Right ventricle myocardium inferior (tissue), 1 donor: ENCODE measurements around the gene RSPH3. TPM values are rescaled to one million over a fixed set of nuclear protein-coding genes. Genes with fewer than 3 reads are reported as not detected.
A peak's percentile ranks its signal among the peaks of the same experiment; 100 is the strongest.
"Not testable (repeated sequence)": the region's sequence is repeated elsewhere in the genome, so short reads cannot be mapped to it uniquely, and the experiment has no call there.

Experiments used
- ATAC-seq: fragments of 200-7000 bp; cut with Tn5 transposase; one replicate; pipeline ENCODE4 v1.9.1; 2020; ENCODE audit warnings: mild to moderate bottlenecking, moderate library complexity
- DNase-seq: peaks from one replicate; pipeline ENCODE4 v3.0.0; 2021; ENCODE audit errors: missing footprints
- intact Hi-C: fragments of 100-400 bp; cut with DNase I; formaldehyde crosslinking; loops from one replicate; pipeline ENCODE4 v1.11.0; 2022
- total RNA-seq: library from RNA; stranded (reverse); fragmentation: NEBNext Ultra II Directional; extraction: Animal tissue kit (Norgen Biotek cat#: 25700); gene quantifications from one replicate; pipeline ENCODE4 v1.2.1, GENCODE V29; 2021
- donor health status: DM: no; HTN: yes; CAD: no; lungs with severe emphysema.

RSPH3 gene
- total RNA-seq, 1 donor from 2014 or later: 10.6 TPM

DNA sequence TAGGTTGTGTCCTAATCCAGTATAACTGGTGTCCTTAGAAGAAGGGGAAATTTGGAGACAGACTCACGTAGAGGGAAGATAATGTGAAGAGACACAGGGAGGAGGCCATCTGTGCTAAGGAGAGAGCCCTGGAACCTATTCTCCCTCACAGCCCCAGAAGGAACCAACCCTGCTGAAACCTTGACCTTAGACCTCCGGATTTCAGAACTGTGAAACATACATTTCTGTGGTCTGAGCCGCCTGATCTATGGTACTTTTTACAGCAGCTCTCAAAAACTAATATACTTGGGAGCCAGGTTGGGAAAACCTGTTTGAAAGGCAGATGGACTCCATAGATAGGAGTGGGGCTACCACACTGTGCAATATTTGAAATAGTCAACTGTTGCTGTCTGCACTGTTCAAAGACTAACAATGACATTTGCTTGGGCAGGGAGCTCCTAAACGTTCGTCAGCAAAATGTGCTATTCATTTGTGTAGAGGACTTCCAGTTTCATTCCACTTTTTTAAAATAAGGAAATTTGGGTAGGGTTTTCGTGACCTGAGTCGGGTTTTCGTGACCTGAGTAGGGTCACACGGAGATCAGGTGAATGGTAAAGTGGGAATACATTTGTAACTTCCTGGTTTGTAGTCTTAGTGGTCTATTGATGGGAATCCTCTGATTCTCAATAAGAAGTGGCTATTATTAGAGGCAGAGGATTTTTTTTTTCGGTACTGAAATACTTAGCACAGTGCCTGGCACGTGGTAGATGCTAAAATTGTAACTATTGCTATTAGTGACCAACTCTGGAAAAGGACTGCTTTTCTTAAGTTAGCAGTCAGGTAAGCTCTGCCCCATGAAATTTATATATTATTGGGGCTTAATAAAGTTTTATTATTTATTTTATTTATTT lies 33.4 kb upstream of the RSPH3 start:
- ATAC-seq: no peak
- no peak for DNase-seq
- intact Hi-C loops: no loop called here

DNA sequence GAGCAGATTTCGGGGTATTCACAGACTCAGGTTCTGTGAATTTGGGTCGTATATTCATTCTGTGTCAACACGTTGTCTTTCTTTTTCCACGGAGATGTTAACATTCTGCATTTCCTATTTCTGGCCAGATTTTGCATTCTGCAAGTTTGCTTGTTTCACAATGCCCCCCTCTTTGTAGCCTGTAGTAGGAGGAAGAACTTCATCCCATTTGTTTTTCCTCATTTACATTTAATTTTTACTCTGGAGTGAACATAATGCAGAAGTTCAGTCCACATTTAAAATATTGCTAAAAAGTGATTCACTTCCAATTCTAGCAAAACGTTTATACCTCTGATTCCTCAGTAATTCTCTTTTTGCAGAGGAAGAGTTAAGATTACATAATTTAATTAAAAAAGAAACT lies 31.8 kb upstream of the RSPH3 start:
- DNase-seq (no peak), ATAC-seq (no peak)
- intact Hi-C loops: no loop called here

DNA sequence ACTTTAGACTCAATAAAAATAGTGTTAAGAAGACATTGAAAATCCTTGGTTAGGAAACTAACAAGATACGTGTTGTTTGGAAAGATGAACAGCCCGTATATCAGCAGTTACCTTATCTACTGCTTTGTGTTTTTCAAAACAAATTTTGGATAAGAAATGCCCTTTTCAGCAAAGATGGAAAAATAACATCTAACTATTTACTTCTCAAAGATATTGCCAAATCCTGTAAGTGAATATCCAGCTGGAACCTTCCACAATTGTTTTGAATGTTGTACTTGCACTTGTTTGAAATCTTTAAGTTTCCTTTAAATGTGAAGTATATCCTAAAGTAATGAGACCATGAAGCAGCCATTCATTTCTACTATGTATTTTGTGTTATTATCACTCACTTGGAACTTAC lies 30.2 kb upstream of the RSPH3 start:
- ATAC-seq (no peak), DNase-seq (no peak)
- intact Hi-C loops: no loop called here

DNA sequence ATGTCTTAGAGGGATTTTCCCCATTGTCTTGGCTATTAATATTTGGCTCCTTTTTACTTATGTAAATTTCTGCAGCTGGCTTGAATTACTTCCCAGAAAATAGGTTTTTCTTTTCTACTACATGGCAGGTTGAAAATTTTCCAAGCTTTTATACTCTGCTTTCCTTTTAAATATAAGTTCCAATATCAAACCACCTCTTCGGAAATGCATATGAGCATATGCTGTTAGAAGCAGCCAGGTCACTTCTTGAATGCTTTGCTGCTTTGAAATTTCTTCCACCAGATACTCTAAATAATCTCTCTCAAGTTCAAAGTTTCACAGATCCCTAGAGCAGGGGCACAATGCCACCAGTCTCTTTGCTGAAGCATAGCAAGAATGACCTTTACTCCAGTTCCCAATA lies 25.2 kb upstream of the RSPH3 start:
- DNase-seq, intact Hi-C loops, ATAC-seq: not testable (repeated sequence)

DNA sequence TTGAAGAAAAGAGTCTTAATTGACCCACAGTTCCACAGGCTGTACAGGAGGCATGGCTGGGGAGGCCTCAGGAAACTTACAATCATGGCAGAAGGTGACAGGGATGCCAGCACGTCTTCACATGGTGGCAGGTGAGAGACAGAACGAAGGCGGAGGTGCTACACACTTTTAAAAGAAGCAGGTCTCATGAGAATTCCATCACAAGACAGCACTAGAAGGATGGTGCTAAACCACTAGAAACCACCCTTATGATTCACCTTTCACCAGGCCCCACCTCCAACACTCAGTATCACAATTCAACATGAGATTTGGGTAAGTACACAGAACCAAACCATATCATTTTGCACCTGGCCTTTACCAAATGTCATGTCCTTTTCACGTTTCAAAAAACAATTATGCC lies 23.9 kb upstream of the RSPH3 start:
- DNase-seq: no peak
- intact Hi-C loops: no loop called here
- no peak for ATAC-seq

DNA sequence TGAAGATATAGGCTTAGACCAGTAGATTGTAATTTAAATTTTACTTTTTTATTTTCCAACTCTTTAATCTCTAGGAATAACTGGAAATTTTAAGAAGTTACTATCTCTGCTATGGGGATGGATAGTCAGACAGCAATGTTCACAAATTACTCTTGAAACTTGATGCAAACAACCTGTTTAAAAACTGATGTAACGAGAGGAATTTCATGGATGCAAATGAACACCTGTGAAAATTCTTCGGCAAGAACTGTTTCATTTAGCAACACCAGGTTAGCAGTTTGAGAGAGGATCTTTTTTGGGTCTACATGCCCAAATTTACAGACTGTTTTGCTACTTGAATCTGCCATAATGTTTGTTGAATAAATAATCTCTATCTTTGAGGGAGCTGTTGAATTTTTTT lies 20.0 kb upstream of the RSPH3 start:
- ATAC-seq: no peak
- intact Hi-C loops: no loop called here
- DNase-seq: no peak

DNA sequence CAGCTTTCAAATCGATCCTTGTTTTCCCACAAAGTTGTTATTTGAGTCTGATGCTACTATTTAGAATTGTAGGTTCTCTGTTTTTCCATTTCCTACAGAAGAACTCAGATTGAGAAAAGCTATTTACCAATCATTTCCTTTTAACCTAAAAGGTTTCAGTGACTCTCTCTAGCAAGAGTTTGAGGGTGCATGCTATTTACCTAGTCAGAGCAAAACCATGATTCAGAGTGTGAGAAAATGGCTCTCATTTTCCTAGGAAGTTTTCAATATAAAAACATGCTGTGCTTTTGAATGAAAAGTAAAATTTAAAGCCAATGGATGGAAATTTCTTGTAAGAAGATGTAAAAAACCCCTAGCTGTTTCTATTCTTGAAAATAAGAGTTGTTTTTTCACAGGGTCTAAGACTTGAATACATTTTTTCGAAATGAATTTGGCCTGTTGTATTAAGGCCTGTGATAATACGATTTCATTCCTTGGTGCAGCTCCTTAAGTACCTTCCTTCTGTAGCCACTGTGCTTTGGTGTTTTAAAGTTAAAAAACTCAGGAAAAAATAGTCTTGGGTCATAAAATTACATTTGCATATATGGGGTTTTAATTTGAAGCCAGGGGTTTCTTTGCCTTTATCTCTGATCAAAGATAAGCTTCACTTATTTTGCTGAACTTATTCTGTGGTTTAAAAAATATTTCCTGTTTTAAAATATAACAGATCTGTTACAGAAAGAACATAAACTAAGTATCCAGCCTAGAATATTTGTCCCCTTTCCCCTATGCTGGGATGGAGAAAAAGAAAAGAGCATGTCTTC lies 18.0 kb upstream of the RSPH3 start:
- intact Hi-C loops: no loop called here
- ATAC-seq: no peak
- no peak for DNase-seq

DNA sequence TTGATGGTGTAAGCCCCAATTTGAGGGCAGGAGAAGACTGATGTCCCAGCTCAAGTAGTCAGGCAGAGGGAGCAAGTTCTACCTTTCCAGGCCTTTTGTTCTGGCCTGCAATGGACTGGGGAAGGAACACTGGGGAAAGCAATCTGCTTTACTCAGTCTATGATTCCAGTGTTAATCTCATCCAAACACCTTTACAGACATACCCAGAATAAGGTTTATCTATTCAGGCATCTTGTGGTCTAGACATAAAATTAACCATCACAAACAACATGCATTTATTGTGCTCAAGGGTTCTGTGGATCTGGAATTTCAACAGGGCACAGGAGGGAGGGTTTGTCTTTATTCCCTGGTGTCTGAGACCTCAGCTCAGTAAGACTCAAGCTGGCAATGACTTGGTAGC lies 14.4 kb upstream of the RSPH3 start:
- intact Hi-C loops: no loop called here
- no peak for DNase-seq
- ATAC-seq: no peak

DNA sequence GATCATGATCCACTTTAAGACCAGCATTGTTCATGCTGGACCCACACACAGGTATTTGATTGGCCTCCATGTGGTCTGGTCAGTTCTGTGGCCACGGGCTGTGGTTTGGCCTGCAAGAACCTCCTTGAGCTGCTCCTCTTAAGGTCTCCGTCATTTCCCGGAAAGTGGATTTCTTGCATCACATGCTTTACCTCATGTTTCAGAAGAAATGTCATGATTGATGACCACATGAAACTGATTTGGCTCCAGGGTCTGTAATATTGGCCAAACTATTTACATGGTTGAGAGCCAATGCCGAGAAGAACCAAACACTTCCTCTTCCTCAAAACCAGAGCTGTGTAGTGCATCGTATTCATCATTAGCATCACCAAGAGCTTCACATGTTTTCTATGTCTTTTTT lies 13.2 kb upstream of the RSPH3 start:
- no peak for ATAC-seq
- intact Hi-C loops: no loop called here

DNA sequence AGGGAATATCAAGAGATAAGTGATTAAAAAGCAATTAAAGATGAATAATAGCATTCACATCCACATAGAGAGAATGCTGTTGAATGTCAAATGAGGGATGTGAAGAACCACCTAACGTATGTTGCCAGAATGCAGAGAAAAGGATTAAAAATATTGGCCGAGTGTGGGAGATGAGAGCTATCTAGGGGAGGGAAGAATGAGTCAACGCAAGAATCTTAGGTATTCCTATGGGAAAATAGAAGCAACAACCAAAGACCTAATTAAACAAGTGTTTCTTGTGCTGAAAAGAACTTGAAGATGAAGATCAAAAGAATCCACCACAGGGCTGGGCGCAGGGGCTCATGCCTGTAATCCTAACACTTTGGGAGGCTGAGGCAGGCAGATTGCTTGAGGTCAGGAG lies 12.2 kb upstream of the RSPH3 start:
- intact Hi-C loops: no loop called here
- ATAC-seq (no peak), DNase-seq (no peak)

More for the DNA sequence above, 13.2 kb upstream of the RSPH3 start:
- DNase-seq: no peak

DNA sequence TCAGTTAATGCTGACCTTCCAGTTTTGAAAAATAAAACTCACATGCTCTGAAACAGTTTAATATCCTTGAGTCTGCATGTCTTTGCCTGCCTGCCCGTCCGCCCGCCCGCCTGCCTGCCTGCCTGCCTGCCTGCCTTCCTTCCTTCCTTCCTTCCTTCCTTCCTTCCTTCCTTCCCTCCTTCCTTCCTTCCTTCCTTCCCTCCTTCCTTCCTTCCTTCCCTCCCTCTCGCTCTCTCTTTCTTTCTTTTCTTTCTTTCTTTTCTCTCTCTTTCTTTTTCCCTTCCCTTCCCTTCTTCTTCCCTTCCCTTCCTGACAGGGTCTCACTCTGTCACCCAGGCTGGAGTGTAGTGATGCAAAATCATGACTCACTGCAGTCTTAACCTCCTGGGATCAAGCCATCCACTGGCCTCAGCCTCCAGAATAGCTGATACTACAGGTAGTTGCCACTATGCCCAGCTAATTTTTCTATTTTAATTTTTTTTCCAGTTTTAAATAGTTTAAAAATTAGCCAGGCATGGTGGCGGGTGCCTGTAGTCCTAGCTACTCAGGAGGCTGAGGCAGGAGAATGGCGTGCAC lies 10.1 kb upstream of the RSPH3 start:
- ATAC-seq, DNase-seq, intact Hi-C loops: not testable (repeated sequence)

DNA sequence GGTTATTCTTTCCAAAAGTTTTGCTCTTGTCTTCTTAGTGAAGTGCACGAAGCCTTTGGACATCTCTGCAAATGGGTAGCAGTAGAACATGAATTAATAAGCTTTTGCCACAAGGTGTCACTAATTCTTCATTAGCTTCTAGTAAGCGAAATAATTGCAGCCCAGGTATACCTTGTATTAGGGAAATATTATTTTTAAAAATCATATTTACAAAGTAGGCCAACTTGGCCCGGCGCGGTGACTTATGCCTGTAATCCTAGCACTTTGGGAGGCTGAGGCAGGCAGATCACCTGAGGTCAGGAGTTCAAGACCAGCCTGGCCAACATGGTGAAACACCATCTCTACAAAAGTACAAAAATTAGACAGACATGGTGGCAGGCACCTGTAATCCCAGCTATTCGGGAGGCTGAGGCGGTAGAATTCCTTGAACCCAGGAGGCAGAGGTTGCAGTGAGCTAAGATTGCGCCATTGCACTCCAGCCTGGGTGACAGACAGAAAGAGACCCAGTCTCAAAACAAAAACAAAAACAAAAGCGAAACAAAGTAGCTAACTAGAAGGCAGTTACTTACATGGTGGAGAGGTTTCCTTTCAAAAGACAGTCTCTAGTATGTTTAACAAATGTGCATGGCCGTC lies 8.8 kb upstream of the RSPH3 start:
- intact Hi-C loops: loop anchor here (2.0 to 5.0 kb wide), 2 partner anchors 34 to 126 kb away; partner anchors contain the start of gene TAGAP
- DNase-seq: no peak
- ATAC-seq: no peak

DNA sequence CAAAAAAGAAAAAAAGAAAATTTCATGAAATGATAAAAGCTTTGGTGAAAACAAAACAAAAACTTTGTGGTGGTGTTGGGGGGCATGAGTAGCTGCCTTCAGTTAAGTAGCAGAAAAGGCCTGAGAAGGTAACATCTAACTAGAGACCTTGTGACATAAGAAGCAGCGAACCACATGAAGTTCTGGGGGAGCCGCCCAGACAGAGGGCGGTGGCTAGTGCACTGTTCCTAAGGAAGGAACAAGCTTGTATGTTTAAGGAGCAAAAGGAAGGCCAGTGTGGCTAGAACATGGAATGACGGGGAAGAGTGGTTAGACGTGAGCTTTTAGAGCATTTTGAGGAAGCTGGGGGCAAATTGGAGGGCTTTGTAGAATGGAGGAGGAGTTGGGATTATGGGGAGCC lies 7.5 kb upstream of the RSPH3 start:
- intact Hi-C loops: loop anchor here (5.0 kb wide), 1 partner anchor 35 kb away; the partner anchor contains the start of gene TAGAP
- DNase-seq (no peak), ATAC-seq (no peak)

DNA sequence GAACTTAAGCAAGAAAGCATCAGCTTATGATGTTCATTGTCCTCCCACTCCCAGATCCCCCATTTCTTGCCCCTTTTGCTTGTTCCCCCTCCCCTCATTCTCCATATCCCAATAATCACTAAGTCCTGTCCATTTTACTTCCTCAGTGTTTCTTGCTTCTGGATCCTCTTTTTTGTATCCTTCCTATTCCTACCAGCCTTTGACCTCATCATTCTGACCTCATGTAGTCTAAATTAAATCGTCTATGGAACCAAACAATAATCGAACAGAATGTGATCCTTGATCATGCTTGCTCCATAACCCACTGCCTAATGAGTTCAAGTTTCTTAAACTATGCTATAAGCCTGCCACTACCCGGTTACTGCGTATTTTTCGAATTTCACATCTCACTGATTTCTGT lies 5.4 kb upstream of the RSPH3 start:
- intact Hi-C loops: loop anchor here (5.0 kb wide), 1 partner anchor 37 kb away; the partner anchor contains the start of gene TAGAP
- ATAC-seq: no peak
- no peak for DNase-seq

DNA sequence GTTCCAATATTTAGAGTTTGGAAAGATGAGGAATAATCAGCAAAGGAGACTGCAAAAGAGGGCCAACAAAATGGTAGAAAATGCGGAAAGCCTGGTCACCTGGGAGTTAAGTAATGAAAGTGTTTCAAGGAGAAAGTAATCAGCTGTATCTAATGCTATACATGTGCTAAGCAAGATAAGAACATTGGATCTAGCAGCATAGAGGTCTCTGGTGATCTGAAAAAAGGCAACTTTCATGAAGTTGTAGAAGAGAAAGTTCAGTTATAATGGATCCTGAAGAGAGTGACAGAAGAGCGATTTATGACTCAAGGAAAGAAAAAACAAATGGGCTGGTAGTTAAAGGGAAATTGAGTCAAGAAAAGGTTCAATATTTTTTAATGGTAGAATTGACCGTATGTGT lies 4.6 kb upstream of the RSPH3 start:
- DNase-seq: no peak
- no peak for ATAC-seq
- intact Hi-C loops: no loop called here

DNA sequence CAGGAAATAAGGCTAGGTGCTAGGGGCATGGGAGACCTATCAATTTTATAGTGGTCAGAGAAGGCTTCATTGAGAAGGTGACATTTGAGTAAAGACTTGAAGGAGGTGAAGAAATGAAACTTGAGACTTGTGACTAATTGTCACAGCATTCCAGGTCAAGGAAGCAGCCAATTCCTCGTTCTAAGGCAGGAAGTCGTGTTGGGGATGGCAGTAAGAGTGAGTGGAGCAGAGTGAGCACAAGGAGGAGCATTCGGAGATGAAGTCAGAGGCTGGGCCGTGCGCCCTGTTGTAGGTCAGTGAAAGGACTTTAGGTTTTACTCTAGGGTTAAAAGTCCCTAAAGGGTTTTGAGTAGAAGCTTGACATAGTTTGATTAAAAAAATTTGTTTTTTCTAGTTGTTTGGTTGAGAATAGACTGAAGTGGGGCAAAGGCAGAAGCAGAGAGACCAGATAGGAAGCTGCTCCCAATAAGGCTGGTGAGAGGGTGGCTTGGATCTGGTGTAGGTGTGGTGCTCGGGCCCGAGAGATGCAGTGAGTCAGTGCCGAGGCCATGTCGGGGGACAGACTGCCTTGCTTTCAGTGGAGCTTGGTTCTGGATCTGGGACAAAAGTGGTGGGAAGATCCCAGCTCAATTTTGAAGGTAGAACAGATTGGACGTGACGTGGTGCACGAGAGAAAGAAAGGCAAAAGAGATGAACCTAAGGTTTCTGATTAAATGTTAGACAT lies 2.6 kb upstream of the RSPH3 start:
- intact Hi-C loops: no loop called here
- no peak for ATAC-seq
- DNase-seq: no peak

DNA sequence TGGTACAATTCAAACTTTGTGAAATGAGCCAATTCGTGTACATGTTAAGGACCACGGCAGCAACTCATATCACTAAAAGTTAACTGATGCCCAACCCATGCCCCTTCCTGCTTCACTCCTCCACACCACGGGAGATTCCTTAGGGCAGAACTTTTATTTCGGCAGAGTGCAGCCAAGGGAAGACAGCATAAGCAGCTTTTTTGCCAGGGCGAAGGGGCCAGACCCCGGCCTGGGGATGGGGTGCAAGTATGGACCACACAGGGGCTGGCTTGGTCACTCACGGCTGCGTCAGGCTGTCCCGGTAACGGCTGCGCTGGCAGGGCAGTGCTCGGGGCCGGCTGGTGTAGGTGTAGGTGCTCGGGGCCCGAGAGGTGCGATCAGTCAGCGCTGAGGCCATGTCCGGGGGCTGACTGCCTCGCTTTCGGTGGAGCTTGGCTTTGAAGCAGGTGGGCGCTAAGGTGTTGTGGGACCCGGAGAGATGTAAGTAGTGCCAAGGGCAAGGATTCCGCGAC lies 792 bp downstream of the RSPH3 start:
- ATAC-seq (peak; percentile 38), DNase-seq (no peak)
- intact Hi-C loops: no loop called here

DNA sequence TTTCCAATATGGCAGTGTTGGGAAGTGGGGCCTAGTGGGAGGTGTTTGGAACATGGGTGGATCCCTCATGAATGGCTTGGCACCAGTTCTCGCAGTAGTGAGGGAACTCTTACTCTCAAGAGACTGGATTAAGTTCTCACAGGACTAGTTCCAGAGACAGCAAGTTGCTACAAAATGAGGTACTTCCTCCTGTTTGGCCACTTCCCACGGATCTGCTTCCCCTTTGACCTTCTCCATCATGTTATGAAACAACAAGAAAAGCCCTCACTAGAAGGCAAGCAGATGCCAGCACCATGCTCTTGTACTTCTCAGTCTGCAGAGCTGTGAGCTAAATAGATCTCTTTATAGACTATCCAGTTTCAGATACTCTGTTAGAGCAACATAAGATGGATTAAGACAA lies 3.1 kb downstream of the RSPH3 start:
- DNase-seq: no peak
- ATAC-seq: no peak
- intact Hi-C loops: no loop called here
